BLaER1 treated with 17β-estradiol and CSF1 and Interleukin-3, amounts not matched to agents 10 nM and 100 nM (cell line): Measurements from ENCODE around the gene RGS6.

Experiments
- H3K27ac ChIP-seq, 11 experiments: shearing (Covaris generic); formaldehyde crosslinking; 2 replicates each; pipeline ENCODE4 v1.8.1; 2022
- H3K27me3 ChIP-seq, 11 experiments: shearing (Covaris generic); formaldehyde crosslinking; 2 replicates each; pipeline ENCODE4 v1.8.1; 2022
- H3K36me3 ChIP-seq, 11 experiments: shearing (Covaris generic); formaldehyde crosslinking; 2 replicates each; pipeline ENCODE4 v1.8.1; 2022
- H3K4me1 ChIP-seq, 10 experiments: shearing (Covaris generic); formaldehyde crosslinking; 2 replicates each; pipeline ENCODE4 v1.8.1; 2022
- H3K4me2 ChIP-seq, 11 experiments: shearing (Covaris generic); formaldehyde crosslinking; 2 replicates each; pipeline ENCODE4 v1.8.1; 2022
- H3K4me3 ChIP-seq, 10 experiments: shearing (Covaris generic); formaldehyde crosslinking; 2 replicates each; pipeline ENCODE4 v1.8.1; 2022
- H3K9ac ChIP-seq, 11 experiments: shearing (Covaris generic); formaldehyde crosslinking; 2 replicates each; pipeline ENCODE4 v1.8.1; 2022
- H3K9me3 ChIP-seq, 11 experiments: shearing (Covaris generic); formaldehyde crosslinking; replicated peaks in 1 of 11; 2 replicates each; pipeline ENCODE4 v1.8.1; 2022
- H4K20me1 ChIP-seq, 11 experiments: shearing (Covaris generic); formaldehyde crosslinking; 2 replicates each; pipeline ENCODE4 v1.8.1; 2022
- Cebpa-rat ChIP-seq, 11 experiments: shearing (Covaris generic); IDR thresholded peaks; 2 replicates each; pipeline ENCODE4 v1.8.1; 2022

Gene RGS6

DNA sequence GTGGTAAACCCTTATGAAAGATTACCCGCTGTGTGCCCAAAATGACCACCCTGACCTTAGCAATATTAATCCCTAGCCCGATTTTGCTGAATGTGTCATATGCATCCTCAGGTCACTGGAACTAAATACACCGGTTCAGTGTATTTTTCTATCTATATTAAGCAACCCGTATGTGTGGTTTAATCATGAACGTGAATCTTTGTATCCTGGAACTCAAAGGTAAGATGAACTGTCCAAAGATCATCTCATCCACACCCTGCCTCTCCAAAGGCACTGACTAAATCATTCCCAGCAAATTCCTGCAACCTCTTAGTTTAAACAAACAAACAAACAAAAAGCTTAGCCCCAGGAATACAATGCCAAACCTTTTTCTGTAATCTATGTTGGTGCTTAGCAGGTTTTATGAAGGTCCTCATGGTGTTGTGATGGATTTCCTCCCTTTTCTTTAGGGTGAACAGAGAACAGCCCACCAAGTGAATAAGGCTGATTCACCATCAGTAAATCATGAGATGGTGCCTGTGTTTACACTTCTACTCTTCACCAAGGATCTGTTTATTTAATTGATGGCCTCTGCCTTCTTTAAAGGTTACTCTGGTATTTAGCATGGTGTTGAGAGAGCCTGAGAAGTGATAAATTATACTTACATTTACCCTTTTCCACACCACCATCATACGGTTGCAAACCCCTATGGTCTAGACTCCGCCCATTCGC lies 663.1 kb downstream of the RGS6 start:
- Histone ChIP-seq H3K27ac (no peak overlapping the region), H3K9me3 (peaks cover 0 to 1% (median 0%) of the 10 kb centered on the region in 11 experiments; a peak in 4 of 22 replicates), H3K36me3 (no peaks in the 10 kb centered on the region), H3K4me2 (no peak overlapping the region), H3K4me1 (peaks cover 9 to 37% (median 24%) of the 10 kb centered on the region in 10 experiments), H3K4me3 (no peak overlapping the region), H4K20me1 (no peaks in the 10 kb centered on the region), H3K9ac (no peak overlapping the region), H3K27me3 (no peaks in the 10 kb centered on the region; a peak in 1 of 22 replicates)
- TF ChIP-seq Cebpa-rat (IDR thresholded peaks at IDR 0.05), result no peak

GRCh38 chr14:72597252-72598233 lies 665.3 kb downstream of the RGS6 start:
- Histone ChIP-seq H3K27ac (no peak overlapping the region), H3K27me3 (no peaks in the 10 kb centered on the region; a peak in 1 of 22 replicates), H3K36me3 (no peaks in the 10 kb centered on the region), H3K9me3 (no peaks in the 10 kb centered on the region), H3K9ac (no peak overlapping the region), H3K4me1 (peaks cover 15 to 48% (median 28%) of the 10 kb centered on the region in 10 experiments), H3K4me3 (no peak overlapping the region), H4K20me1 (no peaks in the 10 kb centered on the region), H3K4me2 (peak overlapping the region in 8 of 11 experiments; percentile 13 to 61 (median 44); a peak in 12 of 22 replicates)
- TF ChIP-seq Cebpa-rat (IDR thresholded peaks at IDR 0.05), result no peak

DNA sequence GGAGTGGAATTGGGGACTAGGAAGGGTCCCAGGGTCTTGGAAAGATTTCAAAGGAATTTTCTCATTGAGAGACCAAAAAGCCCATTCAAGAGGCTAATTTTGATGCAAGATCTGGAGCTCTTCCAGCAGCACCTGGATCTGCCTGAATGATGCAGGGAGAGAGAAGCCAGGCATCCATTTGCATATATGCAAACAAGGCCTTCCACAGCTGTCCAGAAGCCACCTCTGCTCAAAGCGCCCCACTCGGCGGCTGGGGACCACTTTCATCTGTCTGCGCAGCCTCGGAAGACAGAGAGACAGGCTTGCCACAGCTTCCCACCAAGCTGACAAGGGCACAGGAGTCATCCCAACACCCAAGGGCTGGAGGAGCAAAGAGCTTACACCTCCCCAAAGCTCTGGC lies 666.1 kb downstream of the RGS6 start:
- no peak overlapping the region for H3K9ac ChIP-seq
- H3K27me3 ChIP-seq, result no peaks in the 10 kb centered on the region; a peak in 1 of 22 replicates
- H3K27ac ChIP-seq, result no peak overlapping the region
- H3K36me3 ChIP-seq, result no peaks in the 10 kb centered on the region
- no peak overlapping the region for H3K4me3 ChIP-seq
- peaks cover 15 to 56% (median 34%) of the 10 kb centered on the region in 10 experiments for H3K4me1 ChIP-seq
- no peak for TF ChIP-seq Cebpa-rat (IDR thresholded peaks at IDR 0.05)
- H3K4me2 ChIP-seq, result peak overlapping the region in 8 of 11 experiments; percentile 13 to 61 (median 44); a peak in 12 of 22 replicates
- H3K9me3 ChIP-seq, result no peaks in the 10 kb centered on the region
- H4K20me1 ChIP-seq, result no peaks in the 10 kb centered on the region

GRCh38 chr14:72599579-72600470 lies 667.6 kb downstream of the RGS6 start:
- no peak for TF ChIP-seq Cebpa-rat (IDR thresholded peaks at IDR 0.05)
- Histone ChIP-seq H4K20me1 (no peaks in the 10 kb centered on the region), H3K9ac (no peak overlapping the region), H3K27me3 (no peaks in the 10 kb centered on the region; a peak in 1 of 22 replicates), H3K4me3 (no peak overlapping the region), H3K27ac (no peak overlapping the region), H3K4me2 (peak overlapping the region; percentile 46 to 70 (median 62); a peak in 21 of 22 replicates), H3K4me1 (peaks cover 15 to 64% (median 48%) of the 10 kb centered on the region in 10 experiments), H3K9me3 (no peaks in the 10 kb centered on the region), H3K36me3 (no peaks in the 10 kb centered on the region)

DNA sequence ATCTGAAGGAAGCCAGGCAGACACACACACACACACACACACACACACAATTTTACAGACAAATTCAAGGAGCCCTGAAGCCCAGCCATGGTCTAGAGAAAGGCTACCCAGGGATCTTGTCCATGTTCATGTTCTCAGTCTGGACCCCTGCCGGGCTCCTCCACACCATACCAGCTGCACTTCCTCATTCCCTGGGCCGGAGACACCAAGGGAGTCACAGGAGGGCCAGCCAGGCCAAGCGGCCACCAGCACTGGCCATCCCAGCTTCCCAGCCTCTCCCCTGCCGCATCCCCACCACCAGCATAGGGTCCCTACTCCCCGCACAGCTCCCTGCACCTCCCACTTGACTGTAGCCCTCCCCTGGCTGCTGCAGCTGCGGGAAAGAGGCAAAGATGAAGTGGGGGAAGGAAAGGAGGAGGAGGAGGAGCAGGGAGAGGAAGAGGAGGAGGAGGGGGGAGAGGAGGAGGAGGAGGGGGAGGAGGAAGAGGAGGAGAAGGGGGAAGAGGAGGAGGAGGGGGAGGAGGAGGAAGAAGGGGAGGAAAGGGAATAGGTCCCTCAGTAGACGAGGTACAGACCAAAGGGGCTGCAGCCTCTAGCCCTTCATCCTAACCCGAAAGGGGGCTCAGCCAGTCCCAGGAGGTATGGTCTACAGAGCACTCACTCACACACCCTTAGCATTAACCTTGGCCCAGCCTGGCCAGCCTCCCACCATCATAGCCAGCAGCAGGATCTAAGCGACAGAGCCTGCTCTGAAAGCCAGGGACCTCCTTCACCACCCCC lies 668.5 kb downstream of the RGS6 start:
- Histone ChIP-seq H3K27me3 (no peaks in the 10 kb centered on the region; a peak in 1 of 22 replicates), H3K4me2 (peak overlapping the region; percentile 46 to 70 (median 62)), H3K4me3 (no peak overlapping the region), H3K4me1 (peaks cover 15 to 71% (median 55%) of the 10 kb centered on the region in 10 experiments), H4K20me1 (no peaks in the 10 kb centered on the region), H3K9me3 (no peaks in the 10 kb centered on the region), H3K9ac (no peak overlapping the region), H3K36me3 (no peaks in the 10 kb centered on the region), H3K27ac (peak overlapping the region in 1 of 11 experiments; percentile 45; a peak in 1 of 22 replicates)
- TF ChIP-seq Cebpa-rat (IDR thresholded peaks at IDR 0.05), result no peak

GRCh38 chr14:72603639-72604038 lies 671.4 kb downstream of the RGS6 start:
- no peak overlapping the region for H3K4me3 ChIP-seq
- no peaks in the 10 kb centered on the region for H3K36me3 ChIP-seq
- H3K27me3 ChIP-seq, result no peaks in the 10 kb centered on the region
- H3K9ac ChIP-seq, result no peak overlapping the region
- peak overlapping the region in 8 of 11 experiments; percentile 44 to 92 (median 80); a peak in 16 of 22 replicates for H3K4me2 ChIP-seq
- no peak overlapping the region for H3K27ac ChIP-seq
- no peaks in the 10 kb centered on the region for H4K20me1 ChIP-seq
- TF ChIP-seq Cebpa-rat (IDR thresholded peaks at IDR 0.05), result no peak
- H3K9me3 ChIP-seq, result no peaks in the 10 kb centered on the region
- peaks cover 29 to 77% (median 63%) of the 10 kb centered on the region in 10 experiments for H3K4me1 ChIP-seq

DNA sequence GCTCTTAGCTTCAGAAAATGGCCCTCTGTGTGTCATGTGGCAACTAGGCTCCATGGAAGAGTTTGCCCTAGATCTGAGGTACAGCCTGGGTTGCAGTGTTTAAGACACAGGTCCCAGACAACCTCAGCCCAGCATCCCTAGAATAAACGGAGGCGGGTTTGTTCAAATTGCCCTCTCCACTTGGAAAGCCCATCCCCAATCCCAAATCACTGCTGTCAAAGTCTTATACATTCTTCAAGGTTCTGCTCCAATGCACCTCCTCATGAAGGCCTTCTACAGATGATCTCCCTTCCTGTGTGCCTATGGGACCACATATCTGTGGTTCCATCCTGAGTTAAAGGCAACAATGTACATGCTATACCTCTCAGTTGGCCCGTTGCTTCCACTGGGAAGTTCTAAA lies 671.9 kb downstream of the RGS6 start:
- Histone ChIP-seq H3K9ac (no peak overlapping the region), H4K20me1 (no peaks in the 10 kb centered on the region), H3K9me3 (no peaks in the 10 kb centered on the region), H3K36me3 (no peaks in the 10 kb centered on the region), H3K27ac (no peak overlapping the region), H3K4me3 (no peak overlapping the region), H3K4me1 (peaks cover 30 to 78% (median 66%) of the 10 kb centered on the region in 10 experiments), H3K4me2 (peak overlapping the region in 9 of 11 experiments; percentile 42 to 92 (median 78); a peak in 18 of 22 replicates), H3K27me3 (no peaks in the 10 kb centered on the region)
- TF ChIP-seq Cebpa-rat (IDR thresholded peaks at IDR 0.05), result no peak
